22Rv1 (cell line): ENCODE results near the gene CSTF3.
"Not testable (repeated sequence)": the region's sequence is repeated elsewhere in the genome, so short reads cannot be mapped to it uniquely, and the experiment has no call there.

Experiments used
- H3K27ac ChIP-seq: fragments of 450-650 bp; 2 replicates; pipeline ENCODE4 v1.5.1; 2017
- CTCF ChIP-seq: fragments of 450-650 bp; IDR thresholded peaks from 2 replicates; pipeline ENCODE4 v1.5.1; 2017; ENCODE audit warnings: mild to moderate bottlenecking
- ZFX ChIP-seq: fragments of 450-650 bp; IDR thresholded peaks from 2 replicates; pipeline ENCODE4 v1.6.1; 2017; ENCODE audit warnings: antibody characterized with exemption, borderline replicate concordance

Gene CSTF3

GRCh38 chr11:33160136-33160535, 1.1 kb downstream of the CSTF3 start:
- TF ChIP-seq CTCF, result no peak
- no peak for TF ChIP-seq ZFX
- peak overlapping the region; percentile 88 for H3K27ac ChIP-seq

GRCh38 chr11:33159378-33159867, 1.9 kb downstream of the CSTF3 start:
- not testable (repeated sequence) for H3K27ac ChIP-seq

GRCh38 chr11:33158596-33159275, 2.5 kb downstream of the CSTF3 start:
- no peak overlapping the region for H3K27ac ChIP-seq
- no peak for TF ChIP-seq CTCF

- TF ChIP-seq CTCF, result no peak
- TF ChIP-seq ZFX, result no peak
- no peak overlapping the region for H3K27ac ChIP-seq
Observed at GRCh38 chr11:33157103-33158027, 3.9 kb downstream of the CSTF3 start.

- TF ChIP-seq CTCF, result no peak
- TF ChIP-seq ZFX, result no peak
- H3K27ac ChIP-seq, result 0 out of 2 replicates have a peak overlapping the region, but pooled peaks have one; percentile 22
Observed at GRCh38 chr11:33151399-33151798, 9.9 kb downstream of the CSTF3 start.

- H3K27ac ChIP-seq, result no peak overlapping the region
- TF ChIP-seq ZFX, result no peak
- no peak for TF ChIP-seq CTCF
Observed at GRCh38 chr11:33147559-33147958, 13.7 kb downstream of the CSTF3 start.

GRCh38 chr11:33135768-33136443, 25.4 kb downstream of the CSTF3 start:
- TF ChIP-seq ZFX (no peak), CTCF (no peak)
- no peak overlapping the region for H3K27ac ChIP-seq
